ENCODE results near the gene VARS2.

Gene VARS2

DNA sequence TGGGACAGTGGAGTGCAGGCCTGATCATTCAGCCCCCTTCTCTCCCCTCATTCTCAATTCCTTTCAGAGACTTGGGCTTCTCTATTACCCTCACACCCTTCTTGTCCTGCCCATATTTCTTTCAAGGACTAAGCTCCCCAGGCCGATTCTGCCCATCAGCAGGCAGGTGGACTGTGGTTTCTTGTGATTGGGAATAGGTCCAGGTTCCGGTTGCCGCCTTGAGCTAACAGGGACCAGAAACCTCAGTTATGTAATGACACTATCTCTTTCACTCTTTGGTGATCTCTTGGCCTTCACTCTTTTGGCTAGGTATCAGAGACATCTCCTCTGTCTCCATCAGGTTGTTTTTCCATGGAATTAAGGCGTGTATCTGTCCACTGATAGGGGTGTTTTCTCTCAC is 33.2 kb downstream of the VARS2 start:
- Histone ChIP-seq H3K27me3 (ENCODE audit: insufficient read depth, low read length) (peaks cover 62% of the 10 kb centered on the region), H3K4me1 (ENCODE audit: control insufficient read depth, insufficient read depth, low read length, unreplicated experiment) (peaks cover 4% of the 10 kb centered on the region), H3K4me3 (ENCODE audit: low read depth, low read length) (no peak overlapping the region), H3K79me2 (ENCODE audit: control insufficient read depth, insufficient read depth, low read length, unreplicated experiment) (no peaks in the 10 kb centered on the region), H2AFZ (ENCODE audit: low read length, unreplicated experiment) (no peak overlapping the region), H3K27ac (ENCODE audit: low read depth, low read length) (no peak overlapping the region), H3K36me3 (ENCODE audit: insufficient read depth, low read length) (no peaks in the 10 kb centered on the region)

DNA sequence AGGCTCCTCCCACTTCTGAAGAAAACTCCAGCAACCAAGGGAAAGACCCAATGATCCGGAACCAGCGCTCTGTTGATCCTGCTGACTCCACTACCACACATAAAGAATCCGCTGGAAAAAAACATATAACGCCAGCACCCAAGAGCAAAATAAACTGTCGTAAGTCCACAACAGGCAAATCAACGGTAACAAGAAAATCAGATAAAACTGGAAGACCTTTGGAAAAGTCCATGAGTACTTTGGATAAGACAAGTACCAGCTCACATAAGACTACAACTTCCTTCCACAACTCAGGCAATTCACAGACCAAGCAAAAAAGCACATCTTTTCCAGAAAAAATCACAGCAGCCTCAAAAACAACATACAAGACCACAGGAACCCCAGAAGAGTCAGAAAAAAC is 34.8 kb downstream of the VARS2 start:
- no peaks in the 10 kb centered on the region for H3K36me3 ChIP-seq (ENCODE audit: insufficient read depth, low read length)
- H3K4me1 ChIP-seq (ENCODE audit: control insufficient read depth, insufficient read depth, low read length, unreplicated experiment), result no peaks in the 10 kb centered on the region
- peaks cover 77% of the 10 kb centered on the region for H3K27me3 ChIP-seq (ENCODE audit: insufficient read depth, low read length)
- no peaks in the 10 kb centered on the region for H3K79me2 ChIP-seq (ENCODE audit: control insufficient read depth, insufficient read depth, low read length, unreplicated experiment)
- H3K4me3 ChIP-seq (ENCODE audit: low read depth, low read length), result no peak overlapping the region
- H2AFZ ChIP-seq (ENCODE audit: low read length, unreplicated experiment), result no peak overlapping the region
- no peak overlapping the region for H3K27ac ChIP-seq (ENCODE audit: low read depth, low read length)

DNA sequence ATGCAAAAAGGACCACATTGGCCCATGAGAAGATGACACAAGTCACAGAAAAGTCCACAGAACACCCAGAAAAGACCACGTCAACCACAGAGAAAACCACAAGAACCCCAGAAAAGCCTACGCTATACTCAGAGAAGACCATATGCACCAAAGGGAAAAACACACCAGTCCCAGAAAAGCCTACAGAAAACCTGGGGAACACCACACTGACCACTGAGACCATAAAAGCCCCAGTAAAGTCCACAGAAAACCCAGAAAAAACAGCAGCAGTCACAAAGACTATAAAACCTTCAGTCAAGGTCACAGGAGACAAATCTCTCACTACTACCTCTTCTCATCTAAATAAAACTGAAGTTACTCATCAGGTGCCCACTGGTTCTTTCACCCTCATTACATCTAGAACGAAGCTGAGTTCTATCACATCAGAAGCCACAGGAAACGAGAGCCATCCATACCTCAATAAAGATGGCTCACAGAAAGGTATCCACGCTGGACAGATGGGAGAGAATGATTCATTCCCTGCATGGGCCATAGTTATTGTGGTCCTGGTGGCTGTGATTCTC is 38.0 kb downstream of the VARS2 start:
- Histone ChIP-seq H3K4me3 (ENCODE audit: low read depth, low read length) (no peak overlapping the region), H3K27me3 (ENCODE audit: insufficient read depth, low read length) (peaks cover 84% of the 10 kb centered on the region), H3K27ac (ENCODE audit: low read depth, low read length) (no peak overlapping the region), H3K4me1 (ENCODE audit: control insufficient read depth, insufficient read depth, low read length, unreplicated experiment) (peaks cover 6% of the 10 kb centered on the region), H3K36me3 (ENCODE audit: insufficient read depth, low read length) (no peaks in the 10 kb centered on the region), H2AFZ (ENCODE audit: low read length, unreplicated experiment) (no peak overlapping the region), H3K79me2 (ENCODE audit: control insufficient read depth, insufficient read depth, low read length, unreplicated experiment) (no peaks in the 10 kb centered on the region)

DNA sequence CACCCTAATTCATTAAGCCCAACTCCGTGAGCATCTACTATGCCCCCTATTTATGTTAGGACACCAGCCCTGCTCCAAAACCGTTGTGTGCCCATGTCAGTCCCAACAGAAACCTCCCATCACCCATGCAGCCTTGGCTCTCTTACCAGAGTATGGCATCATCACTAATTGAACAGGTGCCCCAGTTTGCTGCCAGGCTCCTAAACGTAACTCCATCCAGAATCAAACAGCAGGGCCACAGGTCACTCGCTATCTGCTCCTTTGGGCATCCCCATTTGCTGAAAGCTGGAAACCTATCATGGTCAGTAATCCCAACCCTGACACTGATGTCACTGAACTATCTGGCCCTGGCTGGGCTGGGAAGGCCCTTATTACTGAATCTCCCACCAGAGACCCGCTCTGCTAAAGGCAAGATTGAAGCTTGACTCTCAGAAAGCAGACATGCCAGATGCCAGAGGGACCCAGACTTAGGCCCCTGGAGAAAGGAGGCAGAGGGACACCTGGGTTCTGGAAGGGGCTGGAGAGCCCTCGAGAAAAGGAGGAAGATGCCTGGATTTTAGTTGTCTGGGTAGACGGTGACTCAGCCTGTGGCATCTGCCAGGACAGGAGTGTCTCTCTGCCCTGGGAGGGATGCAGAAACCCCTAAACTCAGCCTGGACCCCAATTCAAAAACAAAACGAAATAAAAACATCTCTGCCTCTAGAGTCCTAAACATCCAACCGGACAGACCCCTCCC is 40.8 kb downstream of the VARS2 start:
- H3K27me3 ChIP-seq (ENCODE audit: insufficient read depth, low read length), result peaks cover 62% of the 10 kb centered on the region
- peak overlapping the region; percentile 69 for H3K4me3 ChIP-seq (ENCODE audit: low read depth, low read length)
- no peaks in the 10 kb centered on the region for H3K79me2 ChIP-seq (ENCODE audit: control insufficient read depth, insufficient read depth, low read length, unreplicated experiment)
- H3K36me3 ChIP-seq (ENCODE audit: insufficient read depth, low read length), result no peaks in the 10 kb centered on the region
- peaks cover 6% of the 10 kb centered on the region for H3K4me1 ChIP-seq (ENCODE audit: control insufficient read depth, insufficient read depth, low read length, unreplicated experiment)
- H3K27ac ChIP-seq (ENCODE audit: low read depth, low read length), result no peak overlapping the region
- H2AFZ ChIP-seq (ENCODE audit: low read length, unreplicated experiment), result peak overlapping the region; percentile 89

DNA sequence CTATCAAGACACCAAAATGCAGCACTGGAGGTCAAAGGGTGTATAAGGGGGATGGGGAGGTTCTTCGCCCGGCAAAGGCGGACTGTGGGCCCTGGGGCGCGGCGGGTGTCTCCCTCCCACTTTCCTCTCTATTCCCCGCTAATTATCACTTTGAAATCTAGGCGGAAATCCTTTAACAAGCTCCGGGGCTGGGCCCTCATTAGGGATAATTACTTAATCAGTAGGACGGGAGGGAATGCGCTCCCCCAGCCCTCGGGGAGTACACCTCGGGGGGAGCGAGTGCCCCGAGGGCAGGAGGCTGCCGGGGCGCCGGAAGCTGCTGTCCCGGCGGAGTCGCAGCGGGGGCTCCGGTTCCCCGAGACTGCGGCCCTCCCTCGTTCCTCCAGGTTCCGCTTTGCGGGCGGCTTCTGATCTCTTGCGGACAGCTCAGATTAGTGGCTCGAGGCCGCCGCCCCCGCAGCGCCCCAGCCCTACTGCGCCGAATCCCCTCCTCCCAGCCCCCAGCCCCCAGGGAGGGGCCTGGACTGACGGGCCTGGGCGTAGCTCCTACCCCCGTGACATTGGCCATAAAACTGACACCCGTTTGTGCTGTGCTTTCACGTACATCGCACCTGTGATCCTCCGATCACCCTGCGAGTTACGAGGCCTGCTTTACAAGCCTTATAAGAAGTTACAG is 41.5 kb downstream of the VARS2 start:
- peak overlapping the region; percentile 89 for H2AFZ ChIP-seq (ENCODE audit: low read length, unreplicated experiment)
- H3K79me2 ChIP-seq (ENCODE audit: control insufficient read depth, insufficient read depth, low read length, unreplicated experiment), result no peaks in the 10 kb centered on the region
- H3K27me3 ChIP-seq (ENCODE audit: insufficient read depth, low read length), result peaks cover 56% of the 10 kb centered on the region
- peak overlapping the region; percentile 69 for H3K4me3 ChIP-seq (ENCODE audit: low read depth, low read length)
- no peaks in the 10 kb centered on the region for H3K36me3 ChIP-seq (ENCODE audit: insufficient read depth, low read length)
- no peak overlapping the region for H3K27ac ChIP-seq (ENCODE audit: low read depth, low read length)
- peaks cover 6% of the 10 kb centered on the region for H3K4me1 ChIP-seq (ENCODE audit: control insufficient read depth, insufficient read depth, low read length, unreplicated experiment)

DNA sequence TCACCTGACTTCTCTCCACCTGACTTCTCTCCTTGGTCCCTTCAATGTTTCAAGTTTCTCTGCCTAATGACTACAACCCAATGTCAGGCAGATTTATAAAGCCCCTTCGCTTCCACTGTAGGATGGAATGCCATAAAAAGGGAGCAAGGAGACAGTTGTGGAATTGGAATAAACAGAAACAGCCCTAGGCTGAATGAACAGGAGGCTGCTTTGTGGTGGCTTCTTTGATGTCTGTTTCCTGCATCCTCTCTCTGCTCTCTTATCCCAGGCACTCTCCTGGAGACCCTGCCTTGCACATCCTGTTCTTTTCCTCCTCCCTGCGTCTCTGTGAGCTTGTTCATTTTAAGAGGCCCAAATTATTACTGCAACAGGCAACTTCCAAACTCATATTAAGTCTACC is 43.7 kb downstream of the VARS2 start:
- Histone ChIP-seq H3K27ac (ENCODE audit: low read depth, low read length) (no peak overlapping the region), H3K4me1 (ENCODE audit: control insufficient read depth, insufficient read depth, low read length, unreplicated experiment) (peaks cover 6% of the 10 kb centered on the region), H3K4me3 (ENCODE audit: low read depth, low read length) (no peak overlapping the region), H2AFZ (ENCODE audit: low read length, unreplicated experiment) (no peak overlapping the region), H3K36me3 (ENCODE audit: insufficient read depth, low read length) (no peaks in the 10 kb centered on the region), H3K79me2 (ENCODE audit: control insufficient read depth, insufficient read depth, low read length, unreplicated experiment) (no peaks in the 10 kb centered on the region), H3K27me3 (ENCODE audit: insufficient read depth, low read length) (peaks cover 36% of the 10 kb centered on the region)

DNA sequence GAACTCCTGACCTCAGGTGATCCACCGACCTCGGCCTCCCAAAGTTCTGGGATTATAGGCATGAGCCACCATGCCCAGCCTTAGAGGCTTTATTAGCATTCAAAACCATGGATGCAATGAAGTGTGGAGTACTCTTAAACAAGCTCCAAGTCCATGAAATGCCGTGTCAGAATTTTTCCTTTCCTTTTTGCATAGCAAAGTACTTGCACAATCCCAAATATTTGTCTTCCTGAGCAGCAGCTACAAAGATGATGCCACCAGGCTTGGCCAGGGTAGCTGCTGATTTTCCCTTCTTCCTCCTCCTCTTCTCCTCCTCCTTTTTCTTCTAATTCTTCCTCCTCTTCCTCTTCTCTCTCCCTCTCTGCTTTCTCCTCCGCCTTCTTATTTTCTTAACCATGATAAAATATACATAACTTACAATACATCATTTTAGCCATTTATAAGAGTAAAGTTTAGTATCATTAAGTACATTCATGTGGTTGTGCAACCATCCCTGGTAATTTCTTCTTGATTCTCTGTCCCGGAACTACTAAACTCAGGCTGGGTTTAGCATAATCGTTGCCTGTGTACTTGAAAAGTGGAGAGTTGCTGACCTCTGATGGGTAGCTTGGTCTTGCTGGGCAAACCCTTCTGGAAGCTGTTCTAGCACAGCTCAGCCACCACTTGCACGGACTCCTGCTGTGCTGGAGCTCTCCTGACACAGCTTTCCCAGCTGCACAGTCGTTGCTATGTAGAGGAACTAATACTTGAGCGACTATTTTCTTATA is 47.1 kb downstream of the VARS2 start:
- Histone ChIP-seq H3K4me3 (ENCODE audit: low read depth, low read length) (no peak overlapping the region), H3K79me2 (ENCODE audit: control insufficient read depth, insufficient read depth, low read length, unreplicated experiment) (no peaks in the 10 kb centered on the region), H3K36me3 (ENCODE audit: insufficient read depth, low read length) (no peaks in the 10 kb centered on the region), H3K27ac (ENCODE audit: low read depth, low read length) (no peak overlapping the region), H3K4me1 (ENCODE audit: control insufficient read depth, insufficient read depth, low read length, unreplicated experiment) (no peaks in the 10 kb centered on the region), H3K27me3 (ENCODE audit: insufficient read depth, low read length) (peaks cover 15% of the 10 kb centered on the region; the same call in 1 of the 2 replicates), H2AFZ (ENCODE audit: low read length, unreplicated experiment) (no peak overlapping the region)

DNA sequence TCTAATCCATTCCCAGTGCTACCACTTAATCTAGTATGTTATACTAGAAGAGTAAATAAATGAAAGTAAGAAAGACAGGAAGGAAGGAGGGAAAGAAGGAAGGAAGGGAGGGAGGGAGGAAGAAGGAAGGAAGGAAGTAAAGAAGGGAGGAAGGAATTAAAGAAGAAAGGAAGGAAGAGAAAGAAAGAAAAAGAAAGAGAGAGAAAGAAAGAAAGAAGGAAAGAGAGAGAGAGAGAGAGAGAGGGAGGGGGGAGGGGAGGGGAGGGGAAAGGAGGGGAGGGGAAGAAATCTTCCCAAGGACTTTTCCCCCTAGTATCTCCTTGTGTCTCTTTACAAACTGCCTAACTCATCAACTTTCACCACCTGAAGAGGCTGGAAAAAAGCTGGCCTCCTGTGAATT is 48.7 kb downstream of the VARS2 start:
- H3K36me3 ChIP-seq (ENCODE audit: insufficient read depth, low read length), result no peaks in the 10 kb centered on the region
- no peak overlapping the region for H2AFZ ChIP-seq (ENCODE audit: low read length, unreplicated experiment)
- no peaks in the 10 kb centered on the region for H3K79me2 ChIP-seq (ENCODE audit: control insufficient read depth, insufficient read depth, low read length, unreplicated experiment)
- peaks cover 11% of the 10 kb centered on the region; the same call in 1 of the 2 replicates for H3K27me3 ChIP-seq (ENCODE audit: insufficient read depth, low read length)
- no peak overlapping the region for H3K4me3 ChIP-seq (ENCODE audit: low read depth, low read length)
- no peaks in the 10 kb centered on the region for H3K4me1 ChIP-seq (ENCODE audit: control insufficient read depth, insufficient read depth, low read length, unreplicated experiment)
- H3K27ac ChIP-seq (ENCODE audit: low read depth, low read length), result no peak overlapping the region

DNA sequence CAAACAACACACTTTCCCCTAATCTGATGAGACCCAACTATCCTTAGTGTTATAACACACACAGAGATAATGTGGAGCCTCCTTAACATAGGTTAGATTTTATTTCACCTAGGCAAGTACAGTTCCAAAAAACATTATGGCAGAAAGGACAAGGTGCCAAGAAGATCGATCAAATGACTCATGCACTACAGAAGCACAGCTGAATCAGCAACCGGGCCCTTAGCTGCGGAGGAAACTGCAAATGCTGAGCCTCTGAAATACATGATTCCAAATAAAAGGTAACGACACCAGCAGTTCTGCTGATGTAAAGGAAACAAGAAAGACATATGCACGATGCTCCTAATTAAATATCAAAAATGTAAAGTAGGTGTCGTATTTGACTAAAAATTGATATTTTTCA is 49.6 kb downstream of the VARS2 start:
- no peak overlapping the region for H3K27ac ChIP-seq (ENCODE audit: low read depth, low read length)

DNA sequence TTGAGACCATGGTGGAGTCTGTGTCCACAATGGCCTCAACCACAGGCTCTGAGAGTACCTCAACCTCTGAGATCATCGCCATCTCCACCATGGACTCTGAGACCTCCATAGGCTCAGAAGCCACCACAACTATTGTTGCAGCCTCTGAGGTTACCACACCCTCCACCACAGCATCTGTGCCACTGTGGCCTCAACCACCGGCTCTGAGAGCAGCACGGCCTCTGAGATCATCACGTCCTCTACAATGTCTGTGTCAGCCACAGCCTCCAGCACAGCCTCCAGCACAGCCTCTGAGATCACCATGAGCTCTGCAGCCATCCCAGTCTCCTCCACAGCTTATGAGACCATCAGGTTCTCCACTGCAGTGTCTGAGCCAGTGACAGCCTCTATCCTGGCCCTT is 50.0 kb downstream of the VARS2 start:
- H3K79me2 ChIP-seq (ENCODE audit: control insufficient read depth, insufficient read depth, low read length, unreplicated experiment), result no peaks in the 10 kb centered on the region
- H3K27me3 ChIP-seq (ENCODE audit: insufficient read depth, low read length), result 0 out of 2 replicates have a peak, but pooled peaks cover 6% of the 10 kb centered on the region
- H3K36me3 ChIP-seq (ENCODE audit: insufficient read depth, low read length), result no peaks in the 10 kb centered on the region
- no peaks in the 10 kb centered on the region for H3K4me1 ChIP-seq (ENCODE audit: control insufficient read depth, insufficient read depth, low read length, unreplicated experiment)
- no peak overlapping the region for H3K27ac ChIP-seq (ENCODE audit: low read depth, low read length)
- H2AFZ ChIP-seq (ENCODE audit: low read length, unreplicated experiment), result no peak overlapping the region
- no peak overlapping the region for H3K4me3 ChIP-seq (ENCODE audit: low read depth, low read length)

More for the DNA sequence above, 49.6 kb downstream of the VARS2 start:
- Histone ChIP-seq H2AFZ (ENCODE audit: low read length, unreplicated experiment) (no peak overlapping the region), H3K36me3 (ENCODE audit: insufficient read depth, low read length) (no peaks in the 10 kb centered on the region), H3K27me3 (ENCODE audit: insufficient read depth, low read length) (0 out of 2 replicates have a peak, but pooled peaks cover 6% of the 10 kb centered on the region), H3K4me3 (ENCODE audit: low read depth, low read length) (no peak overlapping the region), H3K79me2 (ENCODE audit: control insufficient read depth, insufficient read depth, low read length, unreplicated experiment) (no peaks in the 10 kb centered on the region), H3K4me1 (ENCODE audit: control insufficient read depth, insufficient read depth, low read length, unreplicated experiment) (no peaks in the 10 kb centered on the region)

All from ACC112 (cell line).